Neural crest cell (in vitro differentiated cells): Measurements from ENCODE around the gene OTUB2. TPM values are rescaled to one million over a fixed set of nuclear protein-coding genes. Genes with fewer than 3 reads are reported as not detected.
A peak's percentile ranks its signal among the peaks of the same experiment; 100 is the strongest.

ENCODE experiments used
- DNase-seq: peaks from one replicate; pipeline ENCODE4 v3.0.0; 2021; ENCODE audit warnings: low read depth, mixed read lengths, low spot score
- H3K27ac Mint-ChIP-seq: one replicate; pipeline ENCODE4 v1.8.0; 2021; ENCODE audit warnings: mild to moderate bottlenecking, mixed read lengths; ENCODE audit not compliant: unreplicated experiment
- H3K27me3 Mint-ChIP-seq: 2 replicates; pipeline ENCODE4 v1.8.0; 2021; ENCODE audit warnings: low read depth, mild to moderate bottlenecking, mixed read lengths
- H3K36me3 Mint-ChIP-seq: 2 replicates; pipeline ENCODE4 v1.8.0; 2021; ENCODE audit warnings: low read depth, mild to moderate bottlenecking, mixed read lengths
- H3K4me1 Mint-ChIP-seq: 2 replicates; pipeline ENCODE4 v1.8.0; 2021; ENCODE audit warnings: mixed read lengths
- H3K4me3 Mint-ChIP-seq: one replicate; pipeline ENCODE4 v1.8.0; 2021; ENCODE audit warnings: mild to moderate bottlenecking, mixed read lengths
- H3K9me3 Mint-ChIP-seq: 2 replicates; pipeline ENCODE4 v1.8.0; 2021; ENCODE audit warnings: mixed read lengths
- total RNA-seq: library from RNA; stranded (reverse); gene quantifications from 2 replicates; pipeline ENCODE4 v1.2.1, GENCODE V29; 2021
- TF ChIP-seq, protein P1 (sequence below): fragments of 200-600 bp; sonication (generic); conservative IDR thresholded peaks from 2 replicates; pipeline ENCODE4 v1.5.0; 2021; ENCODE audit warnings: antibody characterized with exemption, mild to moderate bottlenecking

The OTUB2 gene
- total RNA-seq, 1 donor from 2014 or later = 4.4 TPM

DNA sequence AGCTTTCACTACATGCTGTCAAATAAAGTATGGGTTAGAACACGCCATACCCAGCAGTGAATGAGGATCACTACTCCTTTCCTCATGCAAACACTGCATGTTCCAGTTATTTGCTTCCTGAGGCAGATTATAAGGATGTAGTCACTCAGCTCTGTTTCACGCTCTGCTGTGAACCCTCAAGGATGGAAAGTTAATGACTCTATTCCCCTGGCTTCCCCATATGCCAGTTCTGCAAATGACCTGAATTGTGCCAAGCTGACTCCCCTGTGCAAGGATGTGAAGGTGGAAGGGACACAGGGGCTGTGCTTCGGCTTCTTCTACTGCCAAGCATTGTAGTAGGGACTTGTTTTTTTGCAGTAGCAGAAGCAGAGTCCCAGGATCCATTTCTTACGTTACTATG, 61.8 kb downstream of the OTUB2 start:
- H3K4me1 Mint-ChIP-seq = peaks cover 6% of the 10 kb centered on the region
- TF ChIP-seq, protein P1, sequence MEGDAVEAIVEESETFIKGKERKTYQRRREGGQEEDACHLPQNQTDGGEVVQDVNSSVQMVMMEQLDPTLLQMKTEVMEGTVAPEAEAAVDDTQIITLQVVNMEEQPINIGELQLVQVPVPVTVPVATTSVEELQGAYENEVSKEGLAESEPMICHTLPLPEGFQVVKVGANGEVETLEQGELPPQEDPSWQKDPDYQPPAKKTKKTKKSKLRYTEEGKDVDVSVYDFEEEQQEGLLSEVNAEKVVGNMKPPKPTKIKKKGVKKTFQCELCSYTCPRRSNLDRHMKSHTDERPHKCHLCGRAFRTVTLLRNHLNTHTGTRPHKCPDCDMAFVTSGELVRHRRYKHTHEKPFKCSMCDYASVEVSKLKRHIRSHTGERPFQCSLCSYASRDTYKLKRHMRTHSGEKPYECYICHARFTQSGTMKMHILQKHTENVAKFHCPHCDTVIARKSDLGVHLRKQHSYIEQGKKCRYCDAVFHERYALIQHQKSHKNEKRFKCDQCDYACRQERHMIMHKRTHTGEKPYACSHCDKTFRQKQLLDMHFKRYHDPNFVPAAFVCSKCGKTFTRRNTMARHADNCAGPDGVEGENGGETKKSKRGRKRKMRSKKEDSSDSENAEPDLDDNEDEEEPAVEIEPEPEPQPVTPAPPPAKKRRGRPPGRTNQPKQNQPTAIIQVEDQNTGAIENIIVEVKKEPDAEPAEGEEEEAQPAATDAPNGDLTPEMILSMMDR = no peak
- H3K4me3 Mint-ChIP-seq = no peak overlapping the region
- H3K9me3 Mint-ChIP-seq = no peaks in the 10 kb centered on the region
- H3K27ac Mint-ChIP-seq = no peak overlapping the region
- DNase-seq = no peak
- peaks cover 7% of the 10 kb centered on the region for H3K36me3 Mint-ChIP-seq
- no peaks in the 10 kb centered on the region for H3K27me3 Mint-ChIP-seq

DNA sequence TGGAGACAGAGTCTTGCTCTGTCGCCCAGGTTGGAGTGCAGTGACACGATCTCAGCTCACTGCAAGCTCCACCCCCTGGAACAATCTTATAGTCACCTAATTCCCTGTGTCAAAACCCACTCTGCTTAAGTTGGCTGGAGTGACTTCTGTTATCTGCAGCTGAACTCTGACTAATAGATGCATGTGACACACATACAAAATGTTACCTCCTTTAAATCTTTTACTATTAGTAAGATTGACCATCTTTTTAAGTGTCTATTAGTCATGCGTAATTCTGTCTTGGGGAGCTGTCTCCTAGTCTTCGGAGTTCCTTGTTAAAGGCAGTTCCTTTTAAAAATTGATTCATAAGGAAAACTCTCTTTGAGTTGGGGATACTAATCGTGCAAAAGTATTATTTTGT, 62.4 kb downstream of the OTUB2 start:
- Mint-ChIP-seq H3K36me3 (peaks cover 5% of the 10 kb centered on the region), H3K9me3 (no peaks in the 10 kb centered on the region), H3K27ac (no peak overlapping the region), H3K27me3 (no peaks in the 10 kb centered on the region), H3K4me3 (no peak overlapping the region), H3K4me1 (peaks cover 5% of the 10 kb centered on the region)
- TF ChIP-seq, protein P1 = no peak
- no peak for DNase-seq

DNA sequence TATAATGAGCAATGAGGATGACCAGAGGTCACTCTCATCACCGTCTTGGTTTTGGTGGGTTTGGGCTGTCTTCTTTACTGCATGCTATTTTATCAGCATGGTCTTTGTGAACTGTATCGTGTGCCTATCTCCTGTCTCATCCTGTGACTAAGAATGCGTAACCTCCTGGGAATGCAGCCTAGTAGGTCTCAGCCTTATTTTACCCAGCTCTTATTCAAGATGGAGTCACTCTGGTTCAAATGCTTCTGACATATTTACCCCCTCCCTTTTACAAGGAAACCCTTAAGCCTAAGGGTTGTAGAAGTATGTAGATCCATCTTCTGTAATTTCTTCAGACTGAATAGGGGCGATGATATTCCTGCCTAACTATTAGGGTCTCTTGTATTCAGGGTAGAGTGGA, 63.3 kb downstream of the OTUB2 start:
- no peaks in the 10 kb centered on the region for H3K9me3 Mint-ChIP-seq
- no peaks in the 10 kb centered on the region for H3K27me3 Mint-ChIP-seq
- no peak overlapping the region for H3K27ac Mint-ChIP-seq
- TF ChIP-seq, protein P1 = no peak
- H3K4me1 Mint-ChIP-seq = peaks cover 3% of the 10 kb centered on the region
- peaks cover 3% of the 10 kb centered on the region for H3K36me3 Mint-ChIP-seq
- H3K4me3 Mint-ChIP-seq = no peak overlapping the region
- DNase-seq = no peak

DNA sequence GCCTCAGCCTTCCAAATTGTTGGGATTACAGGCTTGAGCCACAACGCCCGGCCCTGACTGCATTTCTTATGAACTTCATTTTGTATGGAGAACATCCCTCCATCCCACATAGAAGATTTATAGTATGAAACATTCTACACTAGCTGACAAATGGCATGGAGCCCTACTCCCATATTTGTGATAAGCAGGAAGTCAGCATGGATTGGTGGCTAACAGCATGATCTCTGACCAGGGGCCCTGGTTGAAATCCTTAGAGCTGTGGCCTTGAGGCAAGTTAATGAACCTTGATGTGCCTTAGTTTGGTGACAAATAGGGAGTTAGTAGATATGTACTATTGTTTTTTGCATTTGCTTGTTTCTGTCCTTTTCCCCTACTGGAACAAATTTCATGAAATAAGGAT, 67.3 kb downstream of the OTUB2 start:
- H3K36me3 Mint-ChIP-seq = peaks cover 2% of the 10 kb centered on the region
- H3K9me3 Mint-ChIP-seq = no peaks in the 10 kb centered on the region
- DNase-seq = no peak
- H3K4me1 Mint-ChIP-seq = no peaks in the 10 kb centered on the region
- no peak overlapping the region for H3K4me3 Mint-ChIP-seq
- TF ChIP-seq, protein P1 = no peak
- peak overlapping the region; percentile 25 for H3K27ac Mint-ChIP-seq
- no peaks in the 10 kb centered on the region for H3K27me3 Mint-ChIP-seq

DNA sequence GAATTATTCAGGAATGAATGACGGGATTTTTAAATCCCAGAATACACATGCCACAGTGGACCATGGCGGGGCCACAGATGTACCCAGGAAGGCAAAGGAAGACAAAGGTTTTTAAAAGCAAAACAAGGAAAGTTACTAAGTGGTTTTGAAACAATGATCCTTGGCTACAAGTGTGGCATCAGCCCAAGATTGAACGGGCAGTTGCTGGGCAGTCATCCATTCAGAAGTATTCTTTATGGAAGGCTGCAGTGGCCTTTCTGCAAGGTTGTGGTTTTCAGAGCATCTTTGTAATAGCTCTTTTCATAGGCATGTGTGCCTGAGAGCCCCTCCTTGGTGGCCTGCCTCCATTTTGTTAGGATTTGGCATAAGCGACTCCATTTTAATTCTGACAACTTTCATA, 71.0 kb downstream of the OTUB2 start:
- Mint-ChIP-seq H3K9me3 (no peaks in the 10 kb centered on the region), H3K27me3 (no peaks in the 10 kb centered on the region), H3K4me1 (no peaks in the 10 kb centered on the region), H3K4me3 (no peak overlapping the region), H3K27ac (no peak overlapping the region), H3K36me3 (peaks cover 9% of the 10 kb centered on the region)
- no peak for DNase-seq
- TF ChIP-seq, protein P1 = no peak

Other genes with a start within 250 kb of the OTUB2 start
- 2.0 and 2.1 TPM in 2 replicates for gene PRIMA1, start 237.9 kb upstream of the OTUB2 start, total RNA-seq
- gene FAM181A, start 99.0 kb upstream of the OTUB2 start, total RNA-seq = 13.4 and 14.7 TPM in 2 replicates
- gene ASB2, start 49.8 kb upstream of the OTUB2 start, total RNA-seq = 3.0 and 3.5 TPM in 2 replicates
- not detected in 2 replicates for gene CCDC197, start 29.0 kb upstream of the OTUB2 start, total RNA-seq
- 168 and 177 TPM in 2 replicates for gene DDX24, start 54.9 kb downstream of the OTUB2 start, total RNA-seq
- gene IFI27L1, start 55.0 kb downstream of the OTUB2 start, total RNA-seq = 36.3 and 39.7 TPM in 2 replicates
- gene IFI27, start 84.4 kb downstream of the OTUB2 start, total RNA-seq = 8.1 and 9.5 TPM in 2 replicates
- 25.3 and 30.4 TPM in 2 replicates for gene IFI27L2, start 103.3 kb downstream of the OTUB2 start, total RNA-seq
- 1.1 and 1.6 TPM in 2 replicates for gene PPP4R4, start 148.0 kb downstream of the OTUB2 start, total RNA-seq